Subcutaneous abdominal adipose tissue (tissue), 5 donors: ENCODE measurements around the gene HSD17B10.
"Not testable (repeated sequence)": the region's sequence is repeated elsewhere in the genome, so short reads cannot be mapped to it uniquely, and the experiment has no call there.

Source experiments
- H3K27ac ChIP-seq: one replicate; pipeline ENCODE4 v1.7.0; 2013; ENCODE audit warnings: low read depth, mild to moderate bottlenecking, inconsistent platforms, low read length, moderate library complexity
- H3K27me3 ChIP-seq, 5 donors: one replicate each; pipeline ENCODE4 v1.7.0; 2013; ENCODE audit warnings: low read length in 5 of 5, inconsistent platforms in 1 of 5; ENCODE audit not compliant: control insufficient read depth in 5 of 5, insufficient read depth in 4 of 5
- H3K36me3 ChIP-seq, 5 donors: one replicate each; pipeline ENCODE4 v1.7.0; 2013; ENCODE audit warnings: low read length in 5 of 5; ENCODE audit not compliant: control insufficient read depth in 5 of 5, insufficient read depth in 5 of 5
- H3K4me1 ChIP-seq, 5 donors: one replicate each; pipeline ENCODE4 v1.7.0; 2013; ENCODE audit warnings: low read length in 5 of 5, mild to moderate bottlenecking in 3 of 5, moderate library complexity in 1 of 5; ENCODE audit not compliant: control insufficient read depth in 5 of 5, insufficient read depth in 5 of 5
- H3K4me3 ChIP-seq, 5 donors: one replicate each; pipeline ENCODE4 v1.7.0; 2013; ENCODE audit warnings: low read length in 5 of 5, low read depth in 1 of 5
- H3K9ac ChIP-seq, 5 donors: one replicate each; pipeline ENCODE4 v1.7.0; 2013; ENCODE audit warnings: low read length in 5 of 5, mild to moderate bottlenecking in 4 of 5, moderate library complexity in 3 of 5
- H3K9me3 ChIP-seq, 5 donors: one replicate each; pipeline ENCODE4 v1.7.0; 2013; ENCODE audit warnings: low read length in 5 of 5; ENCODE audit not compliant: control insufficient read depth in 5 of 5
- donor health status: healthy.
- donor health status: healthy.
- donor health status: healthy.
- donor health status: healthy.
- donor health status: healthy.

HSD17B10 gene

GRCh38 chrX:53420351-53420750, 13.8 kb downstream of the HSD17B10 start:
- not testable (repeated sequence) for H3K9ac ChIP-seq, H3K4me3 ChIP-seq, H3K9me3 ChIP-seq, H3K27ac ChIP-seq, H3K27me3 ChIP-seq, H3K36me3 ChIP-seq
- peaks cover 9 to 23% (median 20%) of the 10 kb centered on the region in 5 donors for H3K4me1 ChIP-seq

- Histone ChIP-seq H3K4me3 (no peak overlapping the region), H3K36me3 (peaks cover 21 to 68% (median 59%) of the 10 kb centered on the region in 5 donors), H3K27ac (no peak overlapping the region), H3K4me1 (no peaks in the 10 kb centered on the region), H3K9me3 (no peaks in the 10 kb centered on the region), H3K27me3 (no peaks in the 10 kb centered on the region), H3K9ac (no peak overlapping the region)
Measured at GRCh38 chrX:53412446-53412845, 21.7 kb downstream of the HSD17B10 start.

GRCh38 chrX:53403535-53403934, 30.6 kb downstream of the HSD17B10 start:
- Histone ChIP-seq H3K4me3 (no peak overlapping the region), H3K27me3 (no peaks in the 10 kb centered on the region), H3K9me3 (no peaks in the 10 kb centered on the region), H3K9ac (no peak overlapping the region), H3K27ac (no peak overlapping the region), H3K4me1 (no peaks in the 10 kb centered on the region), H3K36me3 (peaks cover 41 to 92% (median 73%) of the 10 kb centered on the region in 5 donors)

GRCh38 chrX:53398216-53398615, 36.0 kb downstream of the HSD17B10 start:
- H3K27ac ChIP-seq: no peak overlapping the region

GRCh38 chrX:53395605-53396298, 38.4 kb downstream of the HSD17B10 start:
- no peak overlapping the region for H3K27ac ChIP-seq
- peaks cover 25 to 78% (median 44%) of the 10 kb centered on the region in 5 donors for H3K36me3 ChIP-seq
- H3K9me3 ChIP-seq: no peaks in the 10 kb centered on the region

More at GRCh38 chrX:53398216-53398615, 36.0 kb downstream of the HSD17B10 start:
- H3K4me1 ChIP-seq: no peaks in the 10 kb centered on the region
- no peaks in the 10 kb centered on the region for H3K9me3 ChIP-seq
- H3K36me3 ChIP-seq: peaks cover 35 to 83% (median 56%) of the 10 kb centered on the region in 5 donors
- H3K4me3 ChIP-seq: no peak overlapping the region
- no peaks in the 10 kb centered on the region for H3K27me3 ChIP-seq
- no peak overlapping the region for H3K9ac ChIP-seq

GRCh38 chrX:53383376-53384076, 50.6 kb downstream of the HSD17B10 start:
- Histone ChIP-seq H3K4me1 (no peaks in the 10 kb centered on the region), H3K27ac (no peak overlapping the region), H3K9me3 (no peaks in the 10 kb centered on the region), H3K4me3 (no peak overlapping the region), H3K36me3 (peaks cover 14 to 66% (median 61%) of the 10 kb centered on the region in 5 donors), H3K27me3 (no peaks in the 10 kb centered on the region), H3K9ac (no peak overlapping the region)

More at GRCh38 chrX:53395605-53396298, 38.4 kb downstream of the HSD17B10 start:
- Histone ChIP-seq H3K27me3 (no peaks in the 10 kb centered on the region), H3K4me3 (no peak overlapping the region), H3K4me1 (no peaks in the 10 kb centered on the region), H3K9ac (no peak overlapping the region)
